Astrocyte of the spinal cord (primary cell): ENCODE results near the gene CKS2.

Experiments
- DNase-seq: peaks from one replicate; pipeline ENCODE4 v3.0.0; 2011; ENCODE audit warnings: low read depth, low spot score
- H3K4me3 ChIP-seq: 2 replicates; pipeline ENCODE4 v1.5.1; 2011; ENCODE audit warnings: low read depth, mild to moderate bottlenecking, low read length, moderate library complexity
- CTCF ChIP-seq: IDR thresholded peaks from 2 replicates; pipeline ENCODE4 v1.5.1; 2012; ENCODE audit warnings: low read depth, mild to moderate bottlenecking, low read length, inconsistent platforms
- in situ Hi-C: cut with HindIII; loops from 2 replicates; pipeline ENCODE4 v1.10.0; 2017; ENCODE audit warnings: low sequenced_read_pairs

Gene CKS2

GRCh38 chr9:89359751-89360261, 48.8 kb downstream of the CKS2 start:
- no peak for TF ChIP-seq CTCF
- in situ Hi-C loops = no loop called here
- DNase-seq = no peak
- no peak overlapping the region for H3K4me3 ChIP-seq

- TF ChIP-seq CTCF = no peak
- in situ Hi-C loops = no loop called here
- no peak for DNase-seq
- no peak overlapping the region for H3K4me3 ChIP-seq
Observed at GRCh38 chr9:89360465-89360864, 49.5 kb downstream of the CKS2 start.

- in situ Hi-C loops = no loop called here
- no peak overlapping the region for H3K4me3 ChIP-seq
- no peak for TF ChIP-seq CTCF
- DNase-seq = no peak
Observed at GRCh38 chr9:89361031-89361430, 50.0 kb downstream of the CKS2 start.

GRCh38 chr9:89361816-89362646, 51.0 kb downstream of the CKS2 start:
- no peak for TF ChIP-seq CTCF
- in situ Hi-C loops = no loop called here
- no peak for DNase-seq
- no peak overlapping the region for H3K4me3 ChIP-seq

- no peak for DNase-seq
- in situ Hi-C loops = no loop called here
- TF ChIP-seq CTCF = no peak
- no peak overlapping the region for H3K4me3 ChIP-seq
Observed at GRCh38 chr9:89362647-89363310, 51.8 kb downstream of the CKS2 start.

- TF ChIP-seq CTCF = no peak
- DNase-seq = no peak
- H3K4me3 ChIP-seq = no peak overlapping the region
- in situ Hi-C loops = no loop called here
Observed at GRCh38 chr9:89363311-89363670, 52.3 kb downstream of the CKS2 start.
